Measurements from ENCODE around the gene MBD6.

Gene MBD6

DNA sequence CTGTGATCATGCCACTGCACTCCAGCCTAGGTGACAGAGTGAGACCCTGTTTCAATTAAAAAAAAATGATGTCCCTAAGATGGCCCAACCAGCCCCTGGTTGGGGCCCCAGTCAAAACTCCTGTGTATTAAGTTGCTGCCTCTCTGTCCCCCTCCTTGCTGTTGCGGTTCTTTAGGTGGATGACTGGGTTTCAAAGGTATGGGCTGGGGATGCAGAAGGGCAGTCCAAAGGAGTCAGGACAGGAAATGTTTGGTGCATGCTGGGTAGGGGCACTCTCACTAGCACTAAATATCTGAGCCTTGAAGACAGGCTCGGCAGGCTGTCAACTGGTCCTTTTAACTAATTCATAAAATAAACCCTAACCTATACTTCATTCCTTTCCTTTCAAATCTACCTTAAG lies 56.4 kb downstream of the MBD6 start:
- TF ChIP-seq, protein P1, sequence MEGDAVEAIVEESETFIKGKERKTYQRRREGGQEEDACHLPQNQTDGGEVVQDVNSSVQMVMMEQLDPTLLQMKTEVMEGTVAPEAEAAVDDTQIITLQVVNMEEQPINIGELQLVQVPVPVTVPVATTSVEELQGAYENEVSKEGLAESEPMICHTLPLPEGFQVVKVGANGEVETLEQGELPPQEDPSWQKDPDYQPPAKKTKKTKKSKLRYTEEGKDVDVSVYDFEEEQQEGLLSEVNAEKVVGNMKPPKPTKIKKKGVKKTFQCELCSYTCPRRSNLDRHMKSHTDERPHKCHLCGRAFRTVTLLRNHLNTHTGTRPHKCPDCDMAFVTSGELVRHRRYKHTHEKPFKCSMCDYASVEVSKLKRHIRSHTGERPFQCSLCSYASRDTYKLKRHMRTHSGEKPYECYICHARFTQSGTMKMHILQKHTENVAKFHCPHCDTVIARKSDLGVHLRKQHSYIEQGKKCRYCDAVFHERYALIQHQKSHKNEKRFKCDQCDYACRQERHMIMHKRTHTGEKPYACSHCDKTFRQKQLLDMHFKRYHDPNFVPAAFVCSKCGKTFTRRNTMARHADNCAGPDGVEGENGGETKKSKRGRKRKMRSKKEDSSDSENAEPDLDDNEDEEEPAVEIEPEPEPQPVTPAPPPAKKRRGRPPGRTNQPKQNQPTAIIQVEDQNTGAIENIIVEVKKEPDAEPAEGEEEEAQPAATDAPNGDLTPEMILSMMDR (conservative IDR thresholded peaks at IDR 0.05; ENCODE audit: low read length) = no peak
- H3K4me3 ChIP-seq (ENCODE audit: low read length) = no peak overlapping the region
- DNase-seq (ENCODE audit: low read depth) = peak; percentile 15
